HG03460 (cell line): ENCODE measurements around the gene CCL19.
"Not testable (repeated sequence)": the region's sequence is repeated elsewhere in the genome, so short reads cannot be mapped to it uniquely, and the experiment has no call there.

Experiments
- ATAC-seq: cut with Tn5 transposase; IDR thresholded peaks from one replicate; pipeline ENCODE4 v1.9.1; 2021; ENCODE audit not compliant: unreplicated experiment

Gene CCL19

GRCh38 chr9:34690983-34691935 lies at the start of gene CCL19:
Gene CCL19 (minus strand): TSS chr9:34691276. CDS start chr9:34691139, 137 bp downstream.
- no peak for ATAC-seq

GRCh38 chr9:34740176-34740575 lies 49.1 kb upstream of the CCL19 start:
- not testable (repeated sequence) for ATAC-seq

- no peak for ATAC-seq
Measured at GRCh38 chr9:34737677-34738260, 46.7 kb upstream of the CCL19 start.

GRCh38 chr9:34734720-34735119 lies 43.6 kb upstream of the CCL19 start:
- no peak for ATAC-seq

- no peak for ATAC-seq
Measured at GRCh38 chr9:34732886-34733285, 41.8 kb upstream of the CCL19 start.

- no peak for ATAC-seq
Measured at GRCh38 chr9:34732478-34732877, 41.4 kb upstream of the CCL19 start.

- no peak for ATAC-seq
Measured at GRCh38 chr9:34723141-34723540, 32.1 kb upstream of the CCL19 start.

GRCh38 chr9:34719769-34720025 lies 28.6 kb upstream of the CCL19 start:
- ATAC-seq: not testable (repeated sequence)

GRCh38 chr9:34719021-34719768 lies 28.1 kb upstream of the CCL19 start:
- ATAC-seq: no peak

GRCh38 chr9:34717996-34718614 lies 27.0 kb upstream of the CCL19 start:
- ATAC-seq: no peak

- no peak for ATAC-seq
Measured at GRCh38 chr9:34716711-34717110, 25.6 kb upstream of the CCL19 start.

GRCh38 chr9:34715639-34716215 lies 24.7 kb upstream of the CCL19 start:
- no peak for ATAC-seq

- no peak for ATAC-seq
Measured at GRCh38 chr9:34714007-34714406, 22.9 kb upstream of the CCL19 start.

GRCh38 chr9:34712140-34712539 lies 21.1 kb upstream of the CCL19 start:
- ATAC-seq: no peak

- no peak for ATAC-seq
Measured at GRCh38 chr9:34710023-34710422, 18.9 kb upstream of the CCL19 start, which contains the start of gene CCL21. Gene CCL21 (minus strand): TSS chr9:34710136. CDS start chr9:34710066, 70 bp downstream.

- no peak for ATAC-seq
Measured at GRCh38 chr9:34709196-34709978, 18.3 kb upstream of the CCL19 start.

- no peak for ATAC-seq
Measured at GRCh38 chr9:34707130-34707529, 16.1 kb upstream of the CCL19 start.

GRCh38 chr9:34701769-34702736 lies 11.0 kb upstream of the CCL19 start:
- ATAC-seq: peak; percentile 67
